SK-N-MC (cell line): ENCODE data around the gene ARHGAP31.

ENCODE experiments used
- EZH2 ChIP-seq: fragments of 200-600 bp; sonication (generic); IDR thresholded peaks from one replicate; pipeline ENCODE4 v1.6.1; 2017; ENCODE audit warnings: antibody characterized with exemption
- FOXP2 ChIP-seq: optimal IDR thresholded peaks from 2 replicates; pipeline ENCODE3; 2011; ENCODE audit warnings: mild to moderate bottlenecking, moderate library complexity; ENCODE audit not compliant: insufficient read depth; ENCODE audit errors: extremely low read length, control extremely low read depth
- POLR2AphosphoS5 ChIP-seq: IDR thresholded peaks from 2 replicates; pipeline ENCODE4 v1.6.1; 2012; ENCODE audit warnings: mild to moderate bottlenecking, low read depth, low read length, borderline replicate concordance

GRCh38 chr3:119437691-119438258, 143.6 kb downstream of the ARHGAP31 start:
- no peak for TF ChIP-seq EZH2
- TF ChIP-seq POLR2AphosphoS5: no peak
- no peak for TF ChIP-seq FOXP2
